WTC11 (cell line): ENCODE data around the gene PRR7. TPM values are rescaled to one million over a fixed set of nuclear protein-coding genes. Genes with fewer than 3 reads are reported as not detected.
A peak's percentile ranks its signal among the peaks of the same experiment; 100 is the strongest.

Experiments used
- ATAC-seq: fragments of 200-7000 bp; cut with Tn5 transposase; 2 replicates; pipeline ENCODE4 v1.10.0; 2021; ENCODE audit warnings: mild to moderate bottlenecking, moderate library complexity
- CTCF ChIA-PET: fragments of 300-600 bp; sonication (Branson Sonifier 250); formaldehyde crosslinking; loops from one replicate; lab custom pipeline; 2021; ENCODE audit warnings: antibody characterized with exemption; lab: Charles Lee
- POLR2A ChIA-PET: fragments of 350-600 bp; sonication (Branson Sonifier 250); formaldehyde crosslinking; loops from one replicate; lab custom pipeline; 2021; ENCODE audit warnings: antibody characterized with exemption; lab: Charles Lee
- DNase-seq: peaks from one replicate; pipeline ENCODE4 v3.0.0; 2021; ENCODE audit warnings: low spot score
- H3K27ac Mint-ChIP-seq: 2 replicates; pipeline ENCODE4 v1.8.0; 2021; ENCODE audit warnings: mixed read lengths
- H3K27me3 Mint-ChIP-seq: 2 replicates; pipeline ENCODE4 v1.8.0; 2021; ENCODE audit warnings: low read depth, mild to moderate bottlenecking, moderate library complexity, mixed read lengths
- H3K36me3 Mint-ChIP-seq: 2 replicates; pipeline ENCODE4 v1.8.0; 2021; ENCODE audit warnings: mixed read lengths
- H3K4me1 Mint-ChIP-seq: 2 replicates; pipeline ENCODE4 v1.8.0; 2022; ENCODE audit warnings: mixed read lengths
- H3K4me3 Mint-ChIP-seq: 2 replicates; pipeline ENCODE4 v1.8.0; 2021; ENCODE audit warnings: mild to moderate bottlenecking, moderate library complexity, mixed read lengths
- H3K9me3 Mint-ChIP-seq: 2 replicates; pipeline ENCODE4 v1.8.0; 2021; ENCODE audit warnings: mixed read lengths
- ATF1 ChIP-seq: sonication (generic); formaldehyde crosslinking; IDR thresholded peaks from 2 replicates; pipeline ENCODE4 v1.8.1; 2023; ENCODE audit warnings: mild to moderate bottlenecking, moderate library complexity, missing genetic modification reagents
- ERG ChIP-seq: fragments of 250-450 bp; sonication (Bioruptor Pico); IDR thresholded peaks from 2 replicates; pipeline ENCODE4 v1.8.0; 2021; ENCODE audit warnings: mild to moderate bottlenecking
- FOXP1 ChIP-seq: sonication (generic); formaldehyde crosslinking; IDR thresholded peaks from 2 replicates; pipeline ENCODE4 v1.8.0; 2022; ENCODE audit warnings: missing genetic modification reagents, mild to moderate bottlenecking, moderate library complexity, borderline replicate concordance
- GRHL2 ChIP-seq: fragments of 250-450 bp; sonication (Bioruptor Pico); IDR thresholded peaks from 2 replicates; pipeline ENCODE4 v1.8.0; 2022; ENCODE audit warnings: mild to moderate bottlenecking, moderate library complexity; ENCODE audit not compliant: insufficient replicate concordance, severe bottlenecking
- NR2C2 ChIP-seq: sonication (generic); formaldehyde crosslinking; IDR thresholded peaks from 2 replicates; pipeline ENCODE4 v1.8.0; 2022; ENCODE audit warnings: mild to moderate bottlenecking, missing genetic modification reagents
- RORB ChIP-seq: fragments of 250-450 bp; sonication (Bioruptor Pico); IDR thresholded peaks from 2 replicates; pipeline ENCODE4 v1.9.0; 2021; ENCODE audit warnings: mild to moderate bottlenecking
- USF2 ChIP-seq: sonication (generic); formaldehyde crosslinking; IDR thresholded peaks from 2 replicates; pipeline ENCODE4 v1.8.1; 2023; ENCODE audit warnings: mild to moderate bottlenecking, missing genetic modification reagents, moderate library complexity
- ZNF263 ChIP-seq: sonication (generic); formaldehyde crosslinking; IDR thresholded peaks from 2 replicates; pipeline ENCODE4 v1.8.1; 2022; ENCODE audit warnings: low read depth, mild to moderate bottlenecking, moderate library complexity, missing genetic modification reagents
- ZNF416 ChIP-seq: fragments of 250-450 bp; sonication (Bioruptor Pico); IDR thresholded peaks from 2 replicates; pipeline ENCODE4 v1.9.0; 2021; ENCODE audit warnings: mild to moderate bottlenecking, inconsistent platforms
- total RNA-seq: library from RNA; stranded (reverse); gene quantifications from 3 replicates; pipeline ENCODE4 v1.2.3, GENCODE V29; 2021
- TF ChIP-seq, protein P1 (sequence below): sonication (generic); formaldehyde crosslinking; IDR thresholded peaks from 2 replicates; pipeline ENCODE4 v1.8.1; 2022; ENCODE audit warnings: low read depth, missing genetic modification reagents, borderline replicate concordance
- TF ChIP-seq, protein P2 (sequence below): sonication (generic); formaldehyde crosslinking; IDR thresholded peaks from 2 replicates; pipeline ENCODE4 v1.8.0; 2022; ENCODE audit warnings: mild to moderate bottlenecking, missing genetic modification reagents
- TF ChIP-seq, protein P3 (sequence below): sonication (generic); formaldehyde crosslinking; IDR thresholded peaks from 2 replicates; pipeline ENCODE4 v1.8.1; 2023; ENCODE audit warnings: mild to moderate bottlenecking, missing genetic modification reagents, borderline replicate concordance

PRR7 gene
- total RNA-seq, 1 experiment from 2014 or later = 13.1 TPM

- ATAC-seq (no peak), DNase-seq (no peak)
- H3K27me3 Mint-ChIP-seq = peaks cover 13% of the 10 kb centered on the region
- no peak overlapping the region for H3K4me3 Mint-ChIP-seq
- CTCF ChIA-PET = interaction anchor here (1.6 to 11.2 kb wide), 6 partner anchors 7 to 184 kb away, joined by 3 to 230 read pairs (median 30); partner anchors contain the start of genes DBN1 and DOK3
- peaks cover 22% of the 10 kb centered on the region for H3K36me3 Mint-ChIP-seq
- POLR2A ChIA-PET = interaction anchor here (0.6 to 6.1 kb wide), 5 partner anchors 16 to 652 kb away, joined by 4 to 43 read pairs (median 12); no protein-coding TSS in a partner anchor
- no peak for TF ChIP-seq USF2
- TF ChIP-seq NR2C2 (CRISPR knock-in tag) = 0 out of 2 replicates have a peak, but pooled peaks have one; percentile 29
- peaks cover 35% of the 10 kb centered on the region for H3K4me1 Mint-ChIP-seq
- H3K9me3 Mint-ChIP-seq = no peaks in the 10 kb centered on the region
- H3K27ac Mint-ChIP-seq = no peak overlapping the region; the same call in 1 of the 2 replicates
Observed at GRCh38 chr5:177493795-177494345, 47.3 kb downstream of the PRR7 start.

DNA sequence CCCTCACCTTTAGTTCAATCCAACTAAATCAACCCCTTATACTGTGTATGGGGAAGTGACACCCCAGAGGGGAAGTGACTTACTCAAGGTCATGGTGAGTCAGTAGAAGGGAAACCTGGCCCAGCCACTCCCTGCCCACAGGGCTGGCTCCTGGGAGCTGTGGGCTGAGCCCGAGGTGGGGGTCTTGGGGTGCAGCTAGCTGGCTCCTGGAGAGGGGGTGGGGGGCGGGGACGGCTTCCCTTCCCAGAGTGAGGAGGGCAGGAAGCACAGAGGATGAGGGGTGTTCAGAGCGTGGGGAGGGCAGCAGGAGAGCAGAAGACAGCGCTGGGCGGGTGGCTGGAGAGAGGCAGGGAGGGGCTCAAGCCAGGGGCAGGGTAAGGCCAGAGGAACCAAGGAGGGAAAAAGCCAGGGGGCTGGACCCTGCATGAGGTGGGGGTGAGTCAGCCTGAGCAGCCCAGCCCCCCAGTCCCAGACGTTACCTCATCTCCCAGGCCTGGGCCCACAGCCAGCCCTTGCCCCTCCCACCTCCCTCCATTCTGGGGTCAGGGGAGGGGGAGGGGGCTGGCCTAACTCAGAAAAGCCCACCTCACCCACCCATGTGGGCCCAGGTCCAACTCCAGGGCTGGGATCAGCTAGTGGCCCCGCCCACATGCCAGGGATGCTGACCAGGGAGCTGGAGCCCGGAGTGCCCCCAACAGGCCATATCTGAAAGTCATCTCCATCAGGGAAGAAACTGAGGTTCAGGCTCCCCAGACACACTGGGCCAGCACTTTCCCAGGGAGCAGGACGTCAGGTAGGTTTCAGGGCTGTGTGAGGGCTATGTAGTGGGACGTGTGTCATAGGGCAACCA, 48.0 kb downstream of the PRR7 start:
- Mint-ChIP-seq H3K36me3 (peaks cover 19% of the 10 kb centered on the region), H3K27ac (no peak overlapping the region; the same call in 1 of the 2 replicates), H3K27me3 (peaks cover 20% of the 10 kb centered on the region), H3K9me3 (no peaks in the 10 kb centered on the region), H3K4me3 (no peak overlapping the region), H3K4me1 (peaks cover 36% of the 10 kb centered on the region)
- CTCF ChIA-PET = interaction anchor here (0.6 to 11.2 kb wide), 18 partner anchors 13 to 958 kb away, joined by 3 to 230 read pairs (median 5); partner anchors contain the start of genes DBN1, DDX41 and DOK3
- TF ChIP-seq, protein P1, sequence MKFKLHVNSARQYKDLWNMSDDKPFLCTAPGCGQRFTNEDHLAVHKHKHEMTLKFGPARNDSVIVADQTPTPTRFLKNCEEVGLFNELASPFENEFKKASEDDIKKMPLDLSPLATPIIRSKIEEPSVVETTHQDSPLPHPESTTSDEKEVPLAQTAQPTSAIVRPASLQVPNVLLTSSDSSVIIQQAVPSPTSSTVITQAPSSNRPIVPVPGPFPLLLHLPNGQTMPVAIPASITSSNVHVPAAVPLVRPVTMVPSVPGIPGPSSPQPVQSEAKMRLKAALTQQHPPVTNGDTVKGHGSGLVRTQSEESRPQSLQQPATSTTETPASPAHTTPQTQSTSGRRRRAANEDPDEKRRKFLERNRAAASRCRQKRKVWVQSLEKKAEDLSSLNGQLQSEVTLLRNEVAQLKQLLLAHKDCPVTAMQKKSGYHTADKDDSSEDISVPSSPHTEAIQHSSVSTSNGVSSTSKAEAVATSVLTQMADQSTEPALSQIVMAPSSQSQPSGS (CRISPR knock-in tag) = no peak
- no peak for TF ChIP-seq GRHL2 (CRISPR knock-in tag)
- TF ChIP-seq USF2 = no peak
- TF ChIP-seq, protein P2, sequence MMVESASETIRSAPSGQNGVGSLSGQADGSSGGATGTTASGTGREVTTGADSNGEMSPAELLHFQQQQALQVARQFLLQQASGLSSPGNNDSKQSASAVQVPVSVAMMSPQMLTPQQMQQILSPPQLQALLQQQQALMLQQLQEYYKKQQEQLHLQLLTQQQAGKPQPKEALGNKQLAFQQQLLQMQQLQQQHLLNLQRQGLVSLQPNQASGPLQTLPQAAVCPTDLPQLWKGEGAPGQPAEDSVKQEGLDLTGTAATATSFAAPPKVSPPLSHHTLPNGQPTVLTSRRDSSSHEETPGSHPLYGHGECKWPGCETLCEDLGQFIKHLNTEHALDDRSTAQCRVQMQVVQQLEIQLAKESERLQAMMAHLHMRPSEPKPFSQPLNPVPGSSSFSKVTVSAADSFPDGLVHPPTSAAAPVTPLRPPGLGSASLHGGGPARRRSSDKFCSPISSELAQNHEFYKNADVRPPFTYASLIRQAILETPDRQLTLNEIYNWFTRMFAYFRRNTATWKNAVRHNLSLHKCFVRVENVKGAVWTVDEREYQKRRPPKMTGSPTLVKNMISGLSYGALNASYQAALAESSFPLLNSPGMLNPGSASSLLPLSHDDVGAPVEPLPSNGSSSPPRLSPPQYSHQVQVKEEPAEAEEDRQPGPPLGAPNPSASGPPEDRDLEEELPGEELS (CRISPR knock-in tag) = no peak
- 0 out of 2 replicates have a peak, but pooled peaks have one; percentile 40 for TF ChIP-seq ERG (CRISPR knock-in tag)
- 0 out of 2 replicates have a peak, but pooled peaks have one; percentile 28 for TF ChIP-seq FOXP1 (CRISPR knock-in tag)
- TF ChIP-seq, protein P3, sequence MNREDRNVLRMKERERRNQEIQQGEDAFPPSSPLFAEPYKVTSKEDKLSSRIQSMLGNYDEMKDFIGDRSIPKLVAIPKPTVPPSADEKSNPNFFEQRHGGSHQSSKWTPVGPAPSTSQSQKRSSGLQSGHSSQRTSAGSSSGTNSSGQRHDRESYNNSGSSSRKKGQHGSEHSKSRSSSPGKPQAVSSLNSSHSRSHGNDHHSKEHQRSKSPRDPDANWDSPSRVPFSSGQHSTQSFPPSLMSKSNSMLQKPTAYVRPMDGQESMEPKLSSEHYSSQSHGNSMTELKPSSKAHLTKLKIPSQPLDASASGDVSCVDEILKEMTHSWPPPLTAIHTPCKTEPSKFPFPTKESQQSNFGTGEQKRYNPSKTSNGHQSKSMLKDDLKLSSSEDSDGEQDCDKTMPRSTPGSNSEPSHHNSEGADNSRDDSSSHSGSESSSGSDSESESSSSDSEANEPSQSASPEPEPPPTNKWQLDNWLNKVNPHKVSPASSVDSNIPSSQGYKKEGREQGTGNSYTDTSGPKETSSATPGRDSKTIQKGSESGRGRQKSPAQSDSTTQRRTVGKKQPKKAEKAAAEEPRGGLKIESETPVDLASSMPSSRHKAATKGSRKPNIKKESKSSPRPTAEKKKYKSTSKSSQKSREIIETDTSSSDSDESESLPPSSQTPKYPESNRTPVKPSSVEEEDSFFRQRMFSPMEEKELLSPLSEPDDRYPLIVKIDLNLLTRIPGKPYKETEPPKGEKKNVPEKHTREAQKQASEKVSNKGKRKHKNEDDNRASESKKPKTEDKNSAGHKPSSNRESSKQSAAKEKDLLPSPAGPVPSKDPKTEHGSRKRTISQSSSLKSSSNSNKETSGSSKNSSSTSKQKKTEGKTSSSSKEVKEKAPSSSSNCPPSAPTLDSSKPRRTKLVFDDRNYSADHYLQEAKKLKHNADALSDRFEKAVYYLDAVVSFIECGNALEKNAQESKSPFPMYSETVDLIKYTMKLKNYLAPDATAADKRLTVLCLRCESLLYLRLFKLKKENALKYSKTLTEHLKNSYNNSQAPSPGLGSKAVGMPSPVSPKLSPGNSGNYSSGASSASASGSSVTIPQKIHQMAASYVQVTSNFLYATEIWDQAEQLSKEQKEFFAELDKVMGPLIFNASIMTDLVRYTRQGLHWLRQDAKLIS (CRISPR knock-in tag) = no peak
- TF ChIP-seq RORB (CRISPR knock-in tag) = no peak
- TF ChIP-seq ZNF416 (CRISPR knock-in tag) = no peak; the same call in 1 of the 2 replicates
- no peak for TF ChIP-seq ZNF263
- TF ChIP-seq ATF1 (CRISPR knock-in tag) = 0 out of 2 replicates have a peak, but pooled peaks have one; percentile 27
- POLR2A ChIA-PET = interaction anchor here (0.6 to 6.1 kb wide), 6 partner anchors 17 to 652 kb away, joined by 4 to 53 read pairs (median 14); partner anchors contain the start of gene DBN1
- DNase-seq (peak; percentile 75), ATAC-seq (peak; percentile 0)
